ENCODE data around the gene PPP1R3G.
A peak's percentile ranks its signal among the peaks of the same experiment; 100 is the strongest.
"Not testable (repeated sequence)": the region's sequence is repeated elsewhere in the genome, so short reads cannot be mapped to it uniquely, and the experiment has no call there.

PPP1R3G gene

DNA sequence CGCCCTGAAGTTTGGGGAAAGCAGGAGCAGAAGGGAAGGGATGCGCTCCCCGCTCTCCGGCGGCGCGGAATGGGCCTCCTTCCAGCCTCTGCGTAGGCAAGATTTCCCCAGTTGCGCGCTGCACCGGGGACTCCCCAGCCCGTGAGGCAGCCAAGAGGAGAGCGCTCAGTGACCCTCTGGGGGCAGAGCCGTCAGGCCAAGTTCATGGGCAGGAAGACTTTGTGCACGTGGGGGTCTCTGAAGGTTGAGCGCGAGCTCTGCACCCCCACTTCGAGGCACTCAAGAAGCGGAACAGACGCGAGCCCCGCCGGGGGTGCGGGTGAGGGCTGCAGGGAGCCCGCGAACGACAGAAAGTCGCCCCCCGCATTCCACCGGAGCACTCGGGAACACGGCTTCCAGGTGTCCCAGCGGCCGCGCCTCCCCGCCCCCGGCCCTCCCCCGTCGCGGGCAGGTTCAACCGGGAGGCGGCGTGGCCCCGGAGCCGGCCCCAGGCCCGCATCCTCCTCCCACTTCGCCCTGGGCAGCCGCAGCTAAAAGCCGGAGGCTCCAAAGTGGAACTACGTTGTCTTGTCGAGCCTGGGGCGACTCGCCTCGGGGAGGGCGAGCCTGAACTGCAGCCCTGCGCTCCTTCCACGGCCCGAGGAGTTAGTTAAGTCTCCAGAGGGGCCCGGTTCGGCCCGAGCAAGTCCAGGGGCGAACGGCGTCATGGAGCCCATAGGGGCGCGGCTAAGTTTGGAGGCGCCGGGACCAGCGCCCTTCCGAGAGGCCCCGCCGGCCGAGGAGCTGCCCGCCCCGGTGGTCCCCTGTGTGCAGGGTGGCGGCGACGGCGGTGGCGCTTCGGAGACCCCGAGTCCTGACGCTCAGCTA, at the start of gene PPP1R3G:
Gene PPP1R3G (plus strand): TSS at position 561 of the 867 bp plus-strand sequence. CDS start 145 bp downstream, at position 706.
- in situ Hi-C loops (cut with HindIII; ENCODE audit: low pct_ligation_motif_present, low pct_unique_long_range_greater_than_20kb, low sequenced_read_pairs): no loop called here
- peak; percentile 66 for DNase-seq

GRCh38 chr6:5036269-5036668, 48.9 kb upstream of the PPP1R3G start:
- no peak for DNase-seq
- in situ Hi-C loops (cut with HindIII; ENCODE audit: low pct_ligation_motif_present, low pct_unique_long_range_greater_than_20kb, low sequenced_read_pairs): no loop called here

DNA sequence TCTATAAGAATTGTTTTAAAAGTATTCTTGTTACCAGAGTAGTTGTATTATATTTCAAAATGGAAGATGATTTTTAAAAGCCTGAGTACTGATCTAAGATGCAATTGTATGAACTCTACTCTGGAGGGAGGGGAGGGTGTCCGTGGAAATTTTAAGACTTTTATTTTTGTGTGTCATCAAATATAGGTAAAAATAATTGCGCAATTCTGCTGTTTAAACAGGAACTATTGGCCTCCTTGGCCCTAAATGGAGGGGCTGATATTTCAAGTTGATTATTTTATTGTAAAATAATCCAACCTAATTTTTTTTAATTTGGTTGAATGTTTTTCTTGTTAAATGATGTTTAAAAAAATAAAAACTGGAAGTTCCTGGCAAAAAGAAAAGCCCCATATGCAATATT, 43.2 kb upstream of the PPP1R3G start:
- in situ Hi-C loops (cut with HindIII; ENCODE audit: low pct_ligation_motif_present, low pct_unique_long_range_greater_than_20kb, low sequenced_read_pairs): no loop called here
- no peak for DNase-seq

- in situ Hi-C loops (cut with HindIII; ENCODE audit: low pct_ligation_motif_present, low pct_unique_long_range_greater_than_20kb, low sequenced_read_pairs): no loop called here
- no peak for DNase-seq
These were observed 42.7 kb upstream of the PPP1R3G start for GRCh38 chr6:5042436-5042835.

- in situ Hi-C loops (cut with HindIII; ENCODE audit: low pct_ligation_motif_present, low pct_unique_long_range_greater_than_20kb, low sequenced_read_pairs): no loop called here
These were observed 40.3 kb upstream of the PPP1R3G start for GRCh38 chr6:5044866-5045265.

DNA sequence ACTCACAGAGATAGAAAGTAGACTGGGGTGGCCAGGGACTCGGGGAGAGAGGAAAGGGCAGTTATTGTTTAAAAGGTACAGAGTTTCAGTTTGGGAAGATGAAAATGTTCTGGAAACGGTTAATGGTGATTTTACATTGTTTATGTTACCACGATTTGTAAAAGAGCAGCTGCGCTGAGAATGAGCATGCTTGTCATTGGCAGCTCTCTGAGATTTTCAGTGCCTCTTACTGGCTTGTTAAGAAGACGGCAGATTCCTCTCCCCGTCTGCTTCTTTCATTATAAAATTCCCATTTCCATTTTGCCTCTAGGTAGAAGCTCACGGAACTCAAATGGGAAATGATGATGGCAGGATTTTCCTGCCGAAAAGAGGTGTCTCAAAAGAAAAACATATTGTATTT, 39.7 kb upstream of the PPP1R3G start:
- in situ Hi-C loops (cut with HindIII; ENCODE audit: low pct_ligation_motif_present, low pct_unique_long_range_greater_than_20kb, low sequenced_read_pairs): no loop called here
- no peak for DNase-seq

More at GRCh38 chr6:5044866-5045265, 40.3 kb upstream of the PPP1R3G start:
- DNase-seq: no peak

- in situ Hi-C loops (cut with HindIII; ENCODE audit: low pct_ligation_motif_present, low pct_unique_long_range_greater_than_20kb, low sequenced_read_pairs): no loop called here
- DNase-seq: no peak
These were observed 38.7 kb upstream of the PPP1R3G start for GRCh38 chr6:5046430-5046829.

GRCh38 chr6:5050009-5050408, 35.1 kb upstream of the PPP1R3G start:
- DNase-seq: no peak
- in situ Hi-C loops (cut with HindIII; ENCODE audit: low pct_ligation_motif_present, low pct_unique_long_range_greater_than_20kb, low sequenced_read_pairs): no loop called here

DNA sequence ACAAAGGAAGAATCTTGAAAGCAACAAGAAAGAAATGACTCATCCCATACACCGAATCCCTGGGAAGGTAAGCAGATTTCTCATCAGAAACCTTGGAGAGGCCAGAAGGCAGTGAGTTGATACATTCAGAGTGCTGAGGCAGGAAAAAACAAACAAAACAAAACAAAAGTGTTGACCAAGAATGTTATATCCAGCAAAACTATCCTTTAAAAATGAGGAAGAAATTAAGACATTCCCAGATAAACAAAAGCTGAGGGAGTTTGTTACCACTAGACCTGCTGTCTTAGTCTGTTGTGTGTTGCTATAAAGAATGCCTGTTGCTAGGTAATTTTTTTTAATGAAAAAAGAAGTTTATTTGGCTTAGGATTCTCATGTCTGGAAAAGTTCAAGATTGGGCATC, 33.7 kb upstream of the PPP1R3G start:
- in situ Hi-C loops (cut with HindIII; ENCODE audit: low pct_ligation_motif_present, low pct_unique_long_range_greater_than_20kb, low sequenced_read_pairs): no loop called here
- no peak for DNase-seq

DNA sequence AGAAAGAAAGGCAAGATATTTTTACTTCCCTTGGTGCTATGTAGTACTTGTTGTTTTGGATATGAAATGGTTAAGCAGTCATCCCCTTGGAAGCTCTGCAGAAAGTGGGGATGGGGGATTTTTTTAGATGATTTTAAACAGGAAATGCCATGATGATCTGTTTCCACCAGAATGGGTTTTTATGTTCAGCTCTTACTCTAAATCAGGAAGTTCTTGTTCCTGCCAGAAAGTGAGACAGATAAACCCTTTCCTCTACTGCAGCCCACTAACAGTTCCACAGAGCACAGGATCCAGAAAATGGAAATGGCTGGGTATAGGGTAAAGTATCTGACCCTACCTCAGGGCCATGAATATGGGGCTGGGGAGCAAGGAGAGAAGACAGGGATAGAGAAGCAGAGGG, 32.1 kb upstream of the PPP1R3G start:
- no peak for DNase-seq
- in situ Hi-C loops (cut with HindIII; ENCODE audit: low pct_ligation_motif_present, low pct_unique_long_range_greater_than_20kb, low sequenced_read_pairs): no loop called here

GRCh38 chr6:5053864-5054244, 31.3 kb upstream of the PPP1R3G start:
- in situ Hi-C loops (cut with HindIII; ENCODE audit: low pct_ligation_motif_present, low pct_unique_long_range_greater_than_20kb, low sequenced_read_pairs): no loop called here
- DNase-seq: no peak

GRCh38 chr6:5054245-5054873, 30.8 kb upstream of the PPP1R3G start:
- in situ Hi-C loops (cut with HindIII; ENCODE audit: low pct_ligation_motif_present, low pct_unique_long_range_greater_than_20kb, low sequenced_read_pairs): no loop called here
- no peak for DNase-seq

- in situ Hi-C loops (cut with HindIII; ENCODE audit: low pct_ligation_motif_present, low pct_unique_long_range_greater_than_20kb, low sequenced_read_pairs): no loop called here
These were observed 30.0 kb upstream of the PPP1R3G start for GRCh38 chr6:5055118-5055517.

GRCh38 chr6:5058254-5058653, 26.9 kb upstream of the PPP1R3G start:
- in situ Hi-C loops (cut with HindIII; ENCODE audit: low pct_ligation_motif_present, low pct_unique_long_range_greater_than_20kb, low sequenced_read_pairs): no loop called here
- no peak for DNase-seq

More at GRCh38 chr6:5055118-5055517, 30.0 kb upstream of the PPP1R3G start:
- DNase-seq: no peak

DNA sequence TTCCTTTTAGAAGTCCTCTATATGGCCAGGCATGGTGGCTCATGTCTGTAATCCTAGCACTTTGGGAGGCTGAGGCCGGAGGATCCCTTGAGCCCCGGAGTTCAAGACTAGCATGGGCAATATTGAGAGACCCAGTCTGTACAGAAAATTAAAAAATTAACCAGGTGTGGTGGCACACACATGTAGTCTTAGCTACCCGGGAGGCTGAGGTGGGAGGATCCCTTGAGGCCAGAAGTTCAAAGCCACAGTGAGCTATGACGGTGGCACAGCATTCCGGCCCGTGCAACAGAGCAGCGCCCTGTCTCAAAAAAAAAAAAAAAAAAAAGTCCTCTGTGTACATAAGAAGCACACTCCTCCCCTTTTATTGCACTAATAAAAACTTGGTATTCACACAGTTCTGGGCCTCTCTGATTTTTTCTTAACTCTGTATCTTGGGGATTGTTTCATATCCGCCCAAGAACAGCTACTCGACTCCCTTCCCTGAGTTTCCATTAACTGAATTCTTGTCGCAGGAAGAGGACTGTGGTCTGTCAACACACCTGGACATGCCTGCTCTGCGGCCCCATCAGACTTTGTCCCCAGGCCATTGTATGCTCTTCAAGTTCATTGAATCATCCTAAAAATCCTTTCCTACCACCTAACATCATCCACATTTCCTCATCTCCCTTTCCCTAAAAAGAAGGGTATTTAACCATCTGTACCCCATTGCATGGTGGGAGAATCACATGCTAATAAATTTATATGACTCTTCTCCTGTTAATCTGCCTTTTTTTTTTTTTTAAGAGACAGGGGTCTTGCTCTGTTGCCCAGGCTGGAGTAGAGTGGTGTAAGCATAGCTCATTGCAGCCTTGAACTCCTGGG, 25.9 kb upstream of the PPP1R3G start:
- DNase-seq: no peak
- in situ Hi-C loops (cut with HindIII; ENCODE audit: low pct_ligation_motif_present, low pct_unique_long_range_greater_than_20kb, low sequenced_read_pairs): no loop called here

DNA sequence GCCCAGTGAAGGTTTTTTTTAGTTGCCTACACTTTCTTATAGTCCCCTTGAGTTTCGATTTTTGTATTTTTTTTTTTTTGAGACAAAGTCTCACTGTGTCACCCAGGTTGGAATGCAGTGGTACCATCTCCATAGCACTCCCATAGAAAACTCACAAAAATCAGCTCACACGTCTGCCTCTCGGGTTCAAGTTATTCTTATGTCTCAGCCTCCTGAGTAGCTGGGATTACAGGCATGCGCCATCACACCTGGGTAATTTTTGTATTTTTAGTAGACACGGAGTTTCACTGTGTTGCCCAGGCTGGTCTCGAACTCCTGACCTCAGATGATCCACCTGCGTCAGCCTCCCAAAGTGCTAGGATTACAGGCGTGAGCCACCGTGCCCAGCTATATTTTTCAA, 24.7 kb upstream of the PPP1R3G start:
- in situ Hi-C loops (cut with HindIII; ENCODE audit: low pct_ligation_motif_present, low pct_unique_long_range_greater_than_20kb, low sequenced_read_pairs); DNase-seq: not testable (repeated sequence)

DNA sequence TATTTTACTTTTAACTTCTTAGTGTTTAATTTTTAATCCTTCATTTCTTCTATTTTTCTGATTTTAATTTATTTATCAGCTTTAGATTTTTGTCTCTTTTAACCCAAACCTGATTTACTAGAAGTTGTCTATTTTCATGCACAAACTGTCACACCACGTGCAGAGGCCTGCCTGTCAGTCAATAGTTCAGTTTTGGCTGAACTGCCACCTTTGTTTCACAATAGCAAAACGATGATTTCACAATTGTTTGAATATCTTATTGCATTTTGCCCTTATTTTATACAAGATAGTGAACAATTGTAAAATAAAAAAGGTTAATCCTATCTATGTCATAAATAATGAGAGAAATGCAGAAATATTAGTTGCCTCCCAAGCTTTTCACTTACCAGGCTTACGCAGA, 24.0 kb upstream of the PPP1R3G start:
- in situ Hi-C loops (cut with HindIII; ENCODE audit: low pct_ligation_motif_present, low pct_unique_long_range_greater_than_20kb, low sequenced_read_pairs): no loop called here
- no peak for DNase-seq

GRCh38 chr6:5063617-5064016, 21.5 kb upstream of the PPP1R3G start:
- in situ Hi-C loops (cut with HindIII; ENCODE audit: low pct_ligation_motif_present, low pct_unique_long_range_greater_than_20kb, low sequenced_read_pairs): no loop called here
- no peak for DNase-seq

GRCh38 chr6:5066456-5067093, 18.6 kb upstream of the PPP1R3G start:
- in situ Hi-C loops (cut with HindIII; ENCODE audit: low pct_ligation_motif_present, low pct_unique_long_range_greater_than_20kb, low sequenced_read_pairs): no loop called here
- DNase-seq: no peak

Data from ACHN (cell line).